OCI-LY7 (cell line): ENCODE data around the gene PEPD.

Experiments
- EZH2phosphoT487 ChIP-seq: fragments of 200-600 bp; sonication (generic); IDR thresholded peaks from 2 replicates; pipeline ENCODE4 v1.6.1; 2018; ENCODE audit warnings: low read depth, borderline replicate concordance, mild to moderate bottlenecking, mixed run types, antibody characterized with exemption, low read length, moderate library complexity, mixed read lengths
- TF ChIP-seq, protein P1 (sequence below): fragments of 200-600 bp; sonication (generic); conservative IDR thresholded peaks from 2 replicates; pipeline ENCODE4 v1.5.1; 2014; ENCODE audit warnings: mild to moderate bottlenecking, antibody characterized with exemption, low read length, moderate library complexity, mixed read lengths

DNA sequence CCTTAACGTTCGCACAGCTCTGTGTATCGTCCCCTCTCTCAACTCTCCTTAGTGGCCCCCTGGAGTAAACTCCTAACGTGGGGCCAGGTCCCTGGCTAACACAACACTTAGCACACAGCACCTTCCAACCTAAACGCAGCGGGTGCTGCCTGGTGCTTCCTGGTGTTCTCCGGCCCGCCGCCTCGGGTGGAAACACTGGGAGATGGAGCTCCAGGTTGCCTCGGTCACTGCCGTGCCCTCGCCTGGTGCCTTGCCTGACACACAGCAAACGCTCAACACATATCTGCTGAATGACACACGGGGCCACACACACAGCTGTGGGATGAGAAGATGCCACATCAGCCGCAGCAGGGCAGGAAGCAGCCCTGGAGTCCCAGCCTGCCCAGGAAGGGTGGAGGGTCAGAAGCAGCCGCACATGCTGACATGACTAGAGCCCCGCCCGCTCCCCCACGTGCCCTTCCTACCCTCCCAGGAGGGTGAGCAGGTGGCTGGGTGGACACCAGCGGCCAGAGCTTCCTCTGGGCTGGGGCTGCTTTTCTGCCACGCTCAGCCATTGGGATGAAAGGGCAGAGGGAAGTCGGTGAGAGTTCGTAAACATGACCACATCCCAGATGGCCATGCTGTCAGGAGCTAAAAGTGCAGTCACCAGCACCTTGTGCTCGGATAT, 6.6 kb downstream of the PEPD start:
- TF ChIP-seq, protein P1, sequence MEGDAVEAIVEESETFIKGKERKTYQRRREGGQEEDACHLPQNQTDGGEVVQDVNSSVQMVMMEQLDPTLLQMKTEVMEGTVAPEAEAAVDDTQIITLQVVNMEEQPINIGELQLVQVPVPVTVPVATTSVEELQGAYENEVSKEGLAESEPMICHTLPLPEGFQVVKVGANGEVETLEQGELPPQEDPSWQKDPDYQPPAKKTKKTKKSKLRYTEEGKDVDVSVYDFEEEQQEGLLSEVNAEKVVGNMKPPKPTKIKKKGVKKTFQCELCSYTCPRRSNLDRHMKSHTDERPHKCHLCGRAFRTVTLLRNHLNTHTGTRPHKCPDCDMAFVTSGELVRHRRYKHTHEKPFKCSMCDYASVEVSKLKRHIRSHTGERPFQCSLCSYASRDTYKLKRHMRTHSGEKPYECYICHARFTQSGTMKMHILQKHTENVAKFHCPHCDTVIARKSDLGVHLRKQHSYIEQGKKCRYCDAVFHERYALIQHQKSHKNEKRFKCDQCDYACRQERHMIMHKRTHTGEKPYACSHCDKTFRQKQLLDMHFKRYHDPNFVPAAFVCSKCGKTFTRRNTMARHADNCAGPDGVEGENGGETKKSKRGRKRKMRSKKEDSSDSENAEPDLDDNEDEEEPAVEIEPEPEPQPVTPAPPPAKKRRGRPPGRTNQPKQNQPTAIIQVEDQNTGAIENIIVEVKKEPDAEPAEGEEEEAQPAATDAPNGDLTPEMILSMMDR, result no peak
- TF ChIP-seq EZH2phosphoT487, result no peak
